8988T (cell line): ENCODE results near the gene URI1.
"Not testable (repeated sequence)": the region's sequence is repeated elsewhere in the genome, so short reads cannot be mapped to it uniquely, and the experiment has no call there.

Source experiments
- DNase-seq: peaks from one replicate; pipeline ENCODE4 v3.0.0; 2011

URI1 gene

DNA sequence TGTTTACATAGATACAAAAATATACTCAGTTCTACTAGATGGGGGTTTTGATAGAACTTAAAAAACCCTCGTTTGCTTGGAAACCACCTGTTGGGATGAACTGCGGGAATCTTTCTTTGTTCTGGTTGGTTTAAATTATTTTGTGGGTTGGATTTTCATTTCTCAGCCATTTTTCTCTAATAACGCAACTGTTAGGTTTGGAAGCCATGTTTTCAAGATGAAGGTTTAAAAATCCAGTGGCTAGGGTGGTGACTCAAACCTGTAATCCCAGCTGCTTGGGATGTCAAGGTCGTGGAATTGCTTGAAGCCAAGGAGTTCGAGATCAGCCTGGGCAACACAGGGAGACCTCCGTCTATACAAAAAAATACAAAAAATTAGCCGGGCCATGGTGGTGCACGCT, 1.6 kb downstream of the URI1 start:
- no peak for DNase-seq

DNA sequence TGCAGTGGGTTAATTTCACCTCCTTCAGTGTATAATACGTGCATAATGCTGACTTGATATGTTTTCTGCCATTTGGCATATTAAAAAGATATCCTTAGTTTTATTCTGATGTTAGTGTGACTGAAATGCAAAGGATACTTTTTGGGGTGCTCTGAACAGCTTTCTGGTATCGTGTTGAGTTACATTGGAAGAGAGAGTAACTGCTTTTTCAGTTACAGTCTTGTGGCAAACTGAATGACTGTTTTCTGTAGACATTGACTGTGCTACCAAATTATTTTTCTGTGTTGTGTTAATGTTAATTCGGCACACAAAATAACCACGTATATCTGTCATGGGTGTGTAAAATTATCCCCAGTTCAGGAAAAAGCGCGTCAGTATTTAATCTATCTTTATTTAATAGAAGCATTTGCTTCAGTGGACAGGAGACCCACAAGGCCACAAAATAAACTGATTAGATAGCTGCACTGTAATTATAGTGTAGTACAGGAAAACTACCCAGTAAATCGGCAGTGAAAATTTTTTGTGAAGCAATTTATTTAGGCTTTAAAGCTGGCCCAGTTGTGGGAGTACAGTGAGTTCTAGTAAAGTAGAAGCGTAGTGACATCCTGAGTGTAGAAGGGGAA, 2.5 kb downstream of the URI1 start:
- DNase-seq = no peak

DNA sequence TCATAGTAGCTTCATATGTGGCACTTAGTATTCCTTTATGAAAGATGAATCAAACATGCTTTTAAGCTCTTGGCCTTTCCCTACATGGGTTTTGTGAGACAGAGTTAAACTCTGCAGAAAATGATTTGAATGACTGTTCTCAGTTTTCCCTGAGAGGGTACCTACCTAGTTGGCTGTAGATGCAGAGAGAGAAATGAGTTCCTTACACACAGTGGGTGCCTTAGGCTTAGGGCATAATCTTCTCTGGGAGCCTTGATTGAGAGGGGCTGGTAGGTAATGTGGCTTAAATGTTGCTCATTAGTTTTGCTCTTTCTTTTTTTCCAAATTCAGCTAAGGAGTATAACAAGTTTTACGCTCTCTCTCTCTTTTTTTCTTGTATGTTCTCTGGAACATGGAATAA, 3.0 kb downstream of the URI1 start:
- no peak for DNase-seq

DNA sequence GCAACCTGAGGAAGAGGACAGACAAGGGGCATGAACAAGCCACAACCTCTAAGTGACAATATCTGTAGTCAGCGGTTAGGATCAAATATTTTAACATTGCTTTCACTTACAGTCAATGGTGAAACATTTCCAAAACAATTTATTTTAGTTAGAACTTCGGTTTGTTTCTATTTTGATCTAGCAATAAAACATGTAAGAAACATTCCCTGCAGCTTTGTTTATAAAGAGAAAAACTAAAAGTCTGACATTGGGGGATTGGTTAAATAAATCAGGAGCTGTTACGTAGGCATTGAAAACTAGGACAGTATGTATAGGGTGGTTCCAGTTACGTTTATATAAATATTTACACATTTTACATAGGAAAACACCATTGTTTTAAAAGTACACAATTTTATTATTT, 3.4 kb downstream of the URI1 start:
- no peak for DNase-seq

DNA sequence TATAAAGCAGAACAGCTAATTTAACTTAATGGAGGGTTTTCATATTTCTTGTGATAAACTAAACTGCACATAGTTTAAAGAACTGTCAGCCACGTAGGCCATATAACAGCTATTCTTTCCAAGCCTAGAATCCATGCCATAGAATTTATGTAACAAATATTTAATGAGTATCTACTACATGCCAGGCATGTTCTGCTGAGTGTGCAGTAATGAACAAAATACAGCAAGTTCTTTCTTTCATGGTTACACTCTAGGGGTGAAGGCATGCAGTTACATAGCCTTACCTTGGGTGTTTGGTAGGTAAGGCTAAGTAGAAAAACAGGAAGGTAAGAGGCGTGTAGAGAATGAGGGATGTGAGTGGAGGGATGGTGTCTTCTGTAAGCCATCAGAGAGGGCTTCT, 4.6 kb downstream of the URI1 start:
- DNase-seq = no peak

DNA sequence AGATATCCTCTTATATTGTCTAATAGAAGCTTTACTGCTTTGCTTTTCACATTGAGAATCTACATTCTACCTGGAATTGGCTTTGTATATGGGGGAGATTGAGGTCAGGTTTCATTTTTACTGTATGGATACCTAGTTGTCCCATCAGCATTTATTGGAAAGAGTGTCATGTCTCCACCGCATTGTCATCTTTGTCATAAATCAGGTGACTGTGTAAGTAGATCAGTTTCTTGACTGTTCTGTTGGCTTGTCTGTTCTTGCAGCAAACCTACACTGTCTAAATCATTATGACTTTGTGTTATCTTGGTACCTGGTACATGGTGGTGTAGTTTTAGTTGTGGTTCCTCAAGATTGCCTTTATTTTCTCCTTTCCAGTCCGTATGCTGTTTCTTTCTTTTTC, 5.8 kb downstream of the URI1 start:
- DNase-seq = no peak

DNA sequence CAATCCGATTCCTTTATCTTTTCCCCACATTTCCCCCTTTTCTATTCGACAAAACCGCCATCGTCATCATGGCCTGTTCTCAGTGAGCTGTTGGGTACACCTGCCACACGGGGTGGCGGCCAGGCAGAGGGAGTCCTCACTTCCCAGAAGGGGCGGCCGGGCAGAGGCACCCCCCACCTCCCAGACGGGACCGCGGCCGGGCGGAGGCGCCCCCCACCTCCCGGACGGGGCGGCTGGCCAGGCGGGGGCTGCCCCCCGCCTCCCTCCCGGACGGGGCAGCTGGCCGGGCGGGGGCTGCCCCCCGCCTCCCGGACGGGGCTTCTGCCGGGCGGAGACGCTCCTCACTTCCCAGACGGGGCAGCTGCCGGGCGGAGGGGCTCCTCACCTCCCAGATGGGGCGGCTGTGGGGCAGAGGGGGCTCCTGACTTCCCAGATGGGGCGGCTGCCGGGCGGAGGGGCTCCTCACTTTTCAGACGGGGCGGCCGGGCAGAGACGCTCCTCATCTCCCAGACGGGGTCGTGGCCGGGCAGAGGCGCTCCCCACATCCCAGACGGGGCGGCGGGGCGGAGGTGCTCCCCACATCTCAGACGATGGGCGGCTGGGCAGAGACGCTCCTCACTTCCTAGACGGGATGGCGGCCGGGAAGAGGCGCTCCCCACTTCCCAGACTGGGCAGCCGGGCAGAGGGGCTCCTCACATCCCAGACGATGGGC, 6.9 kb downstream of the URI1 start:
- DNase-seq = not testable (repeated sequence)

DNA sequence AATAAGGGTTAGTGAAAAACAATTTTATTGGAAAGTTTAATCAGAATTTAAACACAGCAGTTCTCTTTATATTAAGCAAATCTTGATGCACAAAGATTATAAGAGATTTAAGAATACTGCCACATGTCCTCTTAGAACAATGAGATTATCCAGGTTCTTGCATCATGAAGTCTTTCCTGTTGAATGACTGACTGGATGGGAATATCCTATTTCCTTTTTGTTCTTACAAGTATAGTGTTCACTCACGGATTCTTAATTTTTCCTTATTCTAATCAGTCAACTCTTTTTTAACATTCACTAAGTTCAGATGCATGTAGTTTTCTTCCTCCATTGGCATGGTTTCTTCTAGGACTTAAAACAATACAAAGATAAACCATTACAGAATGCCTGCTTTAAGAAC, 10.1 kb downstream of the URI1 start:
- DNase-seq = no peak

DNA sequence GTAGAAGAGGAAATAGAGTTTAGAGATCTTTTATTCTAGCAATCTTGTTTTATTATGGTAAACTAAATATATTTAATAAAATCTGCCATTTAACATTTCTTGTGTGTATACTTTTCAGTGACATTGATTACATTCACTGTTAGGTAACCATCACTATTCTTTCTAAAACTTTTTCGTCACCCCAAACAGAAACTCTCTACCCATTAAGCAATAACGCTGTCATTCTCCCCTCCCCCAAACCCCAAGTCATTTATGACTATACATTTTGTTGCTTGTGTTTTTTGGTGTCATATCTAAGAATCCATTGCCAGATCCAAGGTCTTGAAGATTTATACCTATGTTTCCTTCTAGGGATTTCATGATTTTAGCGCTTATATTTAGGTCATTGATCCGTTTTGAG, 10.6 kb downstream of the URI1 start:
- DNase-seq = no peak

DNA sequence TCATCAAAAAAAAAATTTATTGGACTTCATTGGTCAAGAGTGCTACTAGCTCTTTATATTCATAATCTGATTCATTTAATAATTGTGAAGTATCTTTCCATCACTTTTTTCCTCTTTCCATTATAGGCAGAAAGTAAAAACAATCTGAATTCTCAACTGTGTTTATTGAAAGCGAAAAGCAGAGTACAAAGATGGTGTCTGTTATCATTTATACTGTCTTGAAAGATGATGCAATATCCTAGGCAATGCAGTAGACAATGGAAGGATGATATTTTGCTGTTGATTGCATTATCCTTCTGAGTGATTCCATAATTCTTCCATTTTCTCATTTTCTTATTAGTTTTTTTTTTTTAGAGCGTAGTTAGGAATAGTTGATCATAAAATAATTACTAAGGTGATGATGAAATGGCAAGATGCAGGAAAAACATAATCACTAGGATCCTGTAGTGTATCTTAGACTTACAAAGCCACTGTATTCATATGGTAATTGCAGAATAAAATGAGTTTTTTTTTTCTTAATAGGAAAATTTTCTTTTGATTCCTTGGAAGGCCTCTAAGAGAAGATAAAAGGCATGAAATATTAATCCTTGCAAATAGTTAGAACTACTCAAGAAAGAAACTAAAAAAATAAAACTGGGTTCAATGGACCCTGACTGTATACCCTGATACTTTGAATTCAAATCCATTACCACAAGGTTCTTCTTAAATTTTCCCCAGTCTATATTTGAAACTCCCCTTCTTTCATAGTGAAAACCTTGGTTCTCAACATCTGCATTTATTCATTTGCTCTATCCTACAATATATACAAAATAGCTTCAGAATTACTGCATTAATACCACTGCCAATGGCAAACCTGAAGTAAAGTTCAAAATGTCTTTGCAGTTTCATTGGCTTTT, 11.6 kb downstream of the URI1 start:
- no peak for DNase-seq

DNA sequence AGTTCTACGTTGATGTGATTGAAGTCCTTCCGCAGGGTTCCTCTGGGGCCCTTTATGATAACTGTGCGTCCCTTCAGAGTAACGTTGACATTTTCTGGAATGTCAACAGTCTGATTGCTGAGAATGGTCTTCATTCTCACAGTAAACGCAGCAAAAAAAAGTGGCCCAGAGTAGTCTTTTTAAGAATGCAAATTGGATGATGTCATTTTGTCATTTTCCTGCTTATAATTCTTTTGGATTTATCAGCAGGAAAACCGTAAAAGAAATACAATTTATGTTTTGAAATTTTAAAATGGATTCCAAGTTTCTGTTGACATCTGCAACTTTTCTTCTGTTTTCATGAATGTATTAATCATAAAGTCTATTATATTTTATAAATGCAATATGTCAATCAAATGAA, 14.8 kb downstream of the URI1 start:
- DNase-seq = no peak

DNA sequence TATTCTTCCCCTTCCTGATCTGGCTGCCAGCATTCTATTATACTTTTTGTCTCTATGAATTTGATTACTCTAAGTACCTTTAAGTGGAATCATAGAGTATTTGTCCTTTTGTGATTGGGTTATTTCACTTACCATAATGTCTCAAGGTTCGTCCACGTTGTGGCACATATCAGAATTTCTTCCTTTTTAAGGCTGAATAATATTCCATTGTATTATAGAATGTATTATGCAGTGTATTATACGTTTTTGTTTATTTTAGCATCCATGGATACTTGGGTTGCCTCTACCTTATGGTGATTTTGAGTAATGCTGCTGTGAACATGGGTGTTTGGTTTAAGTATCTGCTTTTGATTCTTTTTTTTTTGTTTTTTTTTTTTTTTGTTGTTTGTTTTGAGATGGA, 19.3 kb downstream of the URI1 start:
- DNase-seq = no peak

DNA sequence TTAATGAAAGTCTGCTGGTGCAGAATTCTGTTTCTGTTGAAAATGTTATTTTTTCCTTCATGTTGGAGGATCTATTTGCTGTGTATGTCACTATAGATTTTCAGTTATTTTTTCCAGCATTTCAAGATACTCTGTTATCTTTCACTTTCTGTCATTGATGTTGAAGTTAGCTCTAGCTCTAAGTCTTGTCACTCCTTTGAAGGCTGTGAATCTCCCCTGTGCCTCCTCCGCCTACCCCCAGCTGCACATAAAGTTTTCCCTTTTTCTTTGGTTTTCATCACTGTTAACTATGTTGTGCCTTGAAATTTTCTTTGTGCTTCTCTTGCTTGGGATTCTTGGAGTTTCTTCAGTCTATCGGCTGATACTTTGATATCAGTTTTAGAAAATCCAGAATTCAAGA, 20.8 kb downstream of the URI1 start:
- DNase-seq = no peak

DNA sequence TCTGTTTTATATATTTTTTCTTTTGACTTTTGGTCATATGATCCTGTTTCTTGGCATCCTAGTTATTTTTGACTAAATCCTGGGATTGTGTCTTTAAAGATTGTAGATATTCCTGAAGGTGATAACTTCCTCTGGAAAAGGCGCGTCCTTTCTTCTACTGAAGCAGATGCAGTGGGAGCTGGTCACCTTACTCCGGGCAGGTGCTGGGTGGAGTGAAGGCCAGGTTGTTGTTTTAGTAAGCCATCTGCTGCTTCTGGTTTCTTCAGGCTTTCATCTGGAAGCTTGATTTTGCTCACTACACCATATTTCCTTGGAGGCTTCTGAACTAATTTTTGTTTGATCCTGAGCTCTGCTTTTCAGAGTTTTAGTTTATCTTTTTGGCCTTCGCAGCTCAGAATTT, 21.5 kb downstream of the URI1 start:
- DNase-seq = no peak

DNA sequence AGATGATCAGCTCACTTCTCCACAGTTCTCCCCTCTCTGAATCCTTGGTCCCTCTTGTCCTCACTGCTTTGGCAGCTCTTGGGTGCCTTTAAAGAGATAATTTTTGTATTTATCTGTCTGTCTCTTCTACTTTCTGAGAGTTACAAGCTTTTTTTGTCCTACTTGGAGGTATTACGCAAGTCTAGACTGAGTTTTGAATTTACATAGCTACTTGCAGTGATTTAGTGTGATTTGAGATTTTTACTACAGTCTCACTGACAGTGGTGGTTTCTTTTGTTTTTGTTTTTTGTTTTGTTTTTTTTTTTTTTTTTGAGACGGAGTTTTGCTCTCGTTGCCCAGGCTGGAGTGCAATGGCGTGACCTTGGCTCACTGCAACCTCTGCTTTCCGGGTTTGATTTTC, 22.1 kb downstream of the URI1 start:
- no peak for DNase-seq

DNA sequence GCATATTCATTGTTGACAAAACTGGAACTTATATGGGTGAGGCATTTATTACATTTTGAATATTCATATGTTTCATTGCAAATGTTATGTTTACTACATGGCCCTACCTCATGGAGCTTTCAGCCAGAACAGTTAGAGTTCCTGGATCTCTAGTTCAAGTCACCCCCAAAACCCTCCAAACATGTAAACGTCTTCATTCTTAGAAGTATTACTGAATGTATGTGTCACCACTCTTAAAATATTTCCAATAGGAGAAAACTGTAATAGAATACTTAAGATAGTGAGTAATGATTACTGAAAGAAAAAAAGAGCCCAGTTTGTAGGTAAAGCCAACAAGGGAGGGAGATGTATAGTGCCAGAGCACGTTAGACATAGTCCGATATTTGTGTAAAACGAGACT, 23.5 kb downstream of the URI1 start:
- no peak for DNase-seq

DNA sequence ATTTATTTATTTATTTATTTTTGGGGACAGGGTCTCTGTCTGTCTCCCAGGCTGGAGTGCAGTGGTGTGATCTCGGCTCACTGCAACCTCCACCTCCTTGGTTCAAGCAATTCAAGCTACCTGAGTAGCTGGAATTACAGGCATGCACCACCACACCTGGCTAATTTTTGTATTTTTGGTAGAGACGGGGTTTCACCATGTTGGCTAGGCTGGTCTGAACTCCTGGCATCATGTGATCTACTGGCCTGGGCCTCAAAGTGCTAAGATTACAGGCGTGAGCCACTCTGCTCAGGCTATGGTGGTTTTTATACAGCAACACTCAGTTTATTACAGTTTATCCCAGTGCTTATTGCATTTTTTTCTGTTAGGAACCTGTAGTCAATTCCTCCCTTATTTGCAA, 24.1 kb downstream of the URI1 start:
- not testable (repeated sequence) for DNase-seq

DNA sequence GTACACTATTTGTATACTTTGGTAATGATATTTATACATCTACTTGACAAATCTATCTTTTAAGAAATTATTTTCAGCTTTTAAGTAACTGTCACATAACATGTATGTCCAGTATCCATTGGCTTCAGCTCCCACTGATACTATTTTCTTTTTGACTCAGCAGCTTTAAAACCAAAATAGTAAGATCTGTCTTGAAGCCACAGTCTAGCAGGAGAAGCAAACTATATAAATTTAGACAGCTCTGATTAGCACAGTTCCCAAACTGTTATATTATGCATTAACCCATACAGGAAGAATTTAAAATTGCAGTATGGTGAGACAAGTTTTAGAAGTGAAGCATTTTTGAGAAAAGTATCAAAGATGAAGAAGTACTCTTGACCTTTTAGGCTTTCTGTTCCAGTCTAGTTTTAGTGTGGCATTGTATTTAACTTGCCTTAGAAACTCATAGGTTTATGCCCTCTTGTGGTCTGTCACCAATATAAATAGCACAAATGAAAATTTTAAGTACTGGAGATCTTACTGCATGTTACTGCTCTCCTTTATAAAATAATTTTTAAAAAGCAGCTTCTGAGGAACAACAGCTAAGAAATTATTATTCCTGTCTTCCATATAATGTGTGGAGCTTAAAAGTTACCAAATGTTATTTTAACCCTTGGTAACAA, 24.7 kb downstream of the URI1 start:
- no peak for DNase-seq

DNA sequence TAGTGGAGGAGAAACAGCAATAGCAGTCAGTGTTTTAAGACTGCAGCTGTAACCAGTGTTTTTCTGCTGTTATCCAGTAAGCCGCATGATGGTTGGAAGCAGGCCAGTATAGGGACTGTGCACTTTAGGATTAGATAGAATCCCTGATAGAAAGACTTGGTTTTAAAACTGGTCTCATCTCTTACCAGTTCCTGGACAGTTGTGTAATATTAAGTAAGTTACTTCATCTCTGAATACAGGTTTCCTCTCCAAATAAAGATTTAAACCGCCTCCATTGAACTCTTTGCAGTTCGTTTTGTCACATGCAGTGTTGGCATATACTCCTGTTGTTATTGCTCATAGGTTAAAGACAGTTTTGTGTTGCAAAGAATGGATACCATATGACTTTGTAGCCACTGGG, 25.6 kb downstream of the URI1 start:
- DNase-seq = no peak

DNA sequence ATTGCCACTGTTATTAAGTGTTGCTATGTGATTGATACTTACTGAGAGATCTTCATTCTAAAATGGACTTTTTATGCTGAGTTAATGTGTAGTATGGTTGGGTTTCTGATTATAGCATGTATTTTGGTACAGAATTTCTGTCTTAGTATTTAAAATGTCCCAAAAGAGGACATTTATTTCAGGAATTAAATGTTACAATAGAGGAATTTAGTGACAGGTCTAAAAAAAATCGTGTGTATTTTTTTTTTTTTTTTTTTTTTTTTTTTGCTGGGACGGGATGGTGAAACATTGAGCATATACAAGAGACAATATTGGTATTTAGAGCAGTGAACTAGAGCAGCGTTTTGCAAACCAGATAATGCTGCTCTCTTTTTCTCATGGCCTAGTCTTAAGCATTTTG, 27.9 kb downstream of the URI1 start:
- no peak for DNase-seq

DNA sequence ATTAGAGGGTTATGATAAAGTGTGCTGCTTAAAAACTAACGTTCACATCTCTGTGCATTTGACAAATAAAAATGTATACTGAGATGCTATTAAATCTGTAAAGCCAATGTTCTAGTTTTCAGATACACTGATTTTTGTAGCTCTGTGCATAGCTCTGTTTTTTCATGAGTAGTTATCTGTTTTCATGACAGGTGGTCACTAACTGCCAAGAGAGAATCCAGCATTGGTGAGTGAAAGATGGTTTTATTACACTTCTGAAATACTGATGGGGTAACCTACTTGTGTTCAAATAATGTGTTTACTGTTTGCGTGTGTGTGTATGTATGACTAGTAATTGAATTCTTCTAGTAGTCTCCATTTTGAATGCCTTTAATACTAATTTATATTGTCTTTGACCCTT, 29.0 kb downstream of the URI1 start:
- DNase-seq = no peak

DNA sequence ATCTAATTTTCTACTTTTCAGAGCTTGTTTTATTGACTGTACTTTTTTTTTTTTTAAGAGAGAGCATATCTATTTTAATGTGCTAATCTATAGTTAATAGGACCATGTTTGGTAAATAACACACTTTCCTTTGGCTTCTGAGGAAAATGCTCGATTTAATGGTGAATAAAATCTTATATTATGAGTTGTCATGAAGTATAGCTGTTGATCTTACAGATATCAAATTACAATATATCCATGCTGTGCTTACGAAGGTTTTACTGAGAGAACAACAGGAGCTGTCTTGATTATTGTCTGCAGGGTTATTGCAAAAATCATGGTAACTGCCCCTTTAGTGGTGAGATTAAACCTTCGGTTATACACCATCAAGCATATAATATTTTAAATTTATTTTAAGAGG, 29.6 kb downstream of the URI1 start:
- no peak for DNase-seq

DNA sequence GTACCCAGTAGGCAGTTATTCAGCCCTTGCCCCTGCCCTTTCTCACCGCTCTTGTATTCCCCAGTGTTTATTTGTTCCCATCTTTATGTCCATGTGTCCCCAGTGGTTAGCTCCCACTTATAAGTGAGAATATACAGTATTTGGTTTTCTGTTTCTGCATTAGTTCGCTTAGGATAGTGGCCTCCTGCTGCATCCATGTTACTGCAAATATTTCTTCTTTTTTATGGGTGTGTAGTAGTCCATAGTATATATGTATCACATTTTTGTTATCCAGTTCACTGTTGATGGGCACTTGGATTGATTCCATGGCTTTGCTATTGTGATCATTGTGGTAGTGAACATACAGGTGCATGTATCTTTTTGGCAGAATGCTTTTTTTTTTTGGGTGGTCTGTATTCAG, 32.7 kb downstream of the URI1 start:
- no peak for DNase-seq
